ENCODE data around the gene TBC1D2. TPM values are rescaled to one million over a fixed set of nuclear protein-coding genes. Genes with fewer than 3 reads are reported as not detected.

Gene TBC1D2
- total RNA-seq, 1 donor from 2014 or later, result 23.7 TPM

GRCh38 chr9:98182889-98183599 lies 72.4 kb downstream of the TBC1D2 start:
- Mint-ChIP-seq H3K4me3 (ENCODE audit: unreplicated experiment) (no peak overlapping the region), H3K27ac (ENCODE audit: unreplicated experiment) (no peak overlapping the region), H3K4me1 (ENCODE audit: unreplicated experiment) (peaks cover 4% of the 10 kb centered on the region), H3K27me3 (ENCODE audit: unreplicated experiment) (no peaks in the 10 kb centered on the region), H3K36me3 (ENCODE audit: unreplicated experiment) (no peaks in the 10 kb centered on the region), H3K9me3 (ENCODE audit: unreplicated experiment) (no peaks in the 10 kb centered on the region)
- TF ChIP-seq, protein P1, sequence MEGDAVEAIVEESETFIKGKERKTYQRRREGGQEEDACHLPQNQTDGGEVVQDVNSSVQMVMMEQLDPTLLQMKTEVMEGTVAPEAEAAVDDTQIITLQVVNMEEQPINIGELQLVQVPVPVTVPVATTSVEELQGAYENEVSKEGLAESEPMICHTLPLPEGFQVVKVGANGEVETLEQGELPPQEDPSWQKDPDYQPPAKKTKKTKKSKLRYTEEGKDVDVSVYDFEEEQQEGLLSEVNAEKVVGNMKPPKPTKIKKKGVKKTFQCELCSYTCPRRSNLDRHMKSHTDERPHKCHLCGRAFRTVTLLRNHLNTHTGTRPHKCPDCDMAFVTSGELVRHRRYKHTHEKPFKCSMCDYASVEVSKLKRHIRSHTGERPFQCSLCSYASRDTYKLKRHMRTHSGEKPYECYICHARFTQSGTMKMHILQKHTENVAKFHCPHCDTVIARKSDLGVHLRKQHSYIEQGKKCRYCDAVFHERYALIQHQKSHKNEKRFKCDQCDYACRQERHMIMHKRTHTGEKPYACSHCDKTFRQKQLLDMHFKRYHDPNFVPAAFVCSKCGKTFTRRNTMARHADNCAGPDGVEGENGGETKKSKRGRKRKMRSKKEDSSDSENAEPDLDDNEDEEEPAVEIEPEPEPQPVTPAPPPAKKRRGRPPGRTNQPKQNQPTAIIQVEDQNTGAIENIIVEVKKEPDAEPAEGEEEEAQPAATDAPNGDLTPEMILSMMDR (IDR thresholded peaks at IDR 0.05), result no peak
- DNase-seq (ENCODE audit: extremely low spot score, unreplicated experiment), result no peak

GRCh38 chr9:98182069-98182820 lies 73.2 kb downstream of the TBC1D2 start:
- H3K9me3 Mint-ChIP-seq (ENCODE audit: unreplicated experiment), result no peaks in the 10 kb centered on the region
- no peaks in the 10 kb centered on the region for H3K36me3 Mint-ChIP-seq (ENCODE audit: unreplicated experiment)
- no peak for DNase-seq (ENCODE audit: extremely low spot score, unreplicated experiment)
- H3K27me3 Mint-ChIP-seq (ENCODE audit: unreplicated experiment), result no peaks in the 10 kb centered on the region
- H3K4me3 Mint-ChIP-seq (ENCODE audit: unreplicated experiment), result no peak overlapping the region
- peaks cover 4% of the 10 kb centered on the region for H3K4me1 Mint-ChIP-seq (ENCODE audit: unreplicated experiment)
- H3K27ac Mint-ChIP-seq (ENCODE audit: unreplicated experiment), result no peak overlapping the region
- TF ChIP-seq, protein P1 (IDR thresholded peaks at IDR 0.05), result no peak

DNA sequence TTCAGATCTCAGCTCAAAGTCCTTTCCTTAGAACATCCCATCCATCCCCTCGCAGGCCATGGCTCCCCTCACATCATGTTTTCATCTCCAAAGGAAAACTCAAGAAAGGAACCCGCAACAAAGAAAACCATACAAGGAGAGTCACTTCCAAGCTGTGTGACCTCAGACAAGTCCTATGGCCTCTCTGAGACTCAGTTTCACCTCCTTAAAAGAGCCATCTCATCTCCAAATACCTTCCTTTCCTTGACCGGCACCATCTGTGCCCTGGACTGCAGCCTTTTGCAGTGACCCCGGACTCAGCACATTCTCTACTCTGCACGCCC lies 73.7 kb downstream of the TBC1D2 start:
- Mint-ChIP-seq H3K9me3 (ENCODE audit: unreplicated experiment) (no peaks in the 10 kb centered on the region), H3K4me1 (ENCODE audit: unreplicated experiment) (peaks cover 4% of the 10 kb centered on the region), H3K27ac (ENCODE audit: unreplicated experiment) (no peak overlapping the region), H3K36me3 (ENCODE audit: unreplicated experiment) (no peaks in the 10 kb centered on the region), H3K4me3 (ENCODE audit: unreplicated experiment) (no peak overlapping the region), H3K27me3 (ENCODE audit: unreplicated experiment) (no peaks in the 10 kb centered on the region)
- TF ChIP-seq, protein P1 (IDR thresholded peaks at IDR 0.05), result no peak
- no peak for DNase-seq (ENCODE audit: extremely low spot score, unreplicated experiment)

- no peaks in the 10 kb centered on the region for H3K27me3 Mint-ChIP-seq (ENCODE audit: unreplicated experiment)
- H3K4me3 Mint-ChIP-seq (ENCODE audit: unreplicated experiment), result no peak overlapping the region
- H3K27ac Mint-ChIP-seq (ENCODE audit: unreplicated experiment), result no peak overlapping the region
- H3K36me3 Mint-ChIP-seq (ENCODE audit: unreplicated experiment), result no peaks in the 10 kb centered on the region
- no peaks in the 10 kb centered on the region for H3K9me3 Mint-ChIP-seq (ENCODE audit: unreplicated experiment)
- H3K4me1 Mint-ChIP-seq (ENCODE audit: unreplicated experiment), result peaks cover 4% of the 10 kb centered on the region
- TF ChIP-seq, protein P1 (IDR thresholded peaks at IDR 0.05), result no peak
- DNase-seq (ENCODE audit: extremely low spot score, unreplicated experiment), result no peak
These were observed 74.5 kb downstream of the TBC1D2 start for GRCh38 chr9:98180996-98181395.
